Mucosa of stomach (tissue), 1 donor: ENCODE data around the gene RAB11FIP3.

ENCODE experiments used
- H3K27me3 ChIP-seq: one replicate; pipeline ENCODE4 v1.7.0; 2013; ENCODE audit warnings: mild to moderate bottlenecking, low read length; ENCODE audit not compliant: control insufficient read depth, insufficient read depth
- H3K36me3 ChIP-seq: one replicate; pipeline ENCODE4 v1.7.0; 2013; ENCODE audit warnings: low read length; ENCODE audit not compliant: control insufficient read depth, insufficient read depth
- H3K4me1 ChIP-seq: one replicate; pipeline ENCODE4 v1.7.0; 2013; ENCODE audit warnings: mild to moderate bottlenecking, low read length; ENCODE audit not compliant: control insufficient read depth, insufficient read depth
- H3K4me3 ChIP-seq: one replicate; pipeline ENCODE4 v1.7.0; 2013; ENCODE audit warnings: low read length
- H3K9ac ChIP-seq: one replicate; pipeline ENCODE4 v1.7.0; 2013; ENCODE audit warnings: mild to moderate bottlenecking, low read length, moderate library complexity
- H3K9me3 ChIP-seq: one replicate; pipeline ENCODE4 v1.7.0; 2013; ENCODE audit warnings: mild to moderate bottlenecking, low read length, moderate library complexity; ENCODE audit not compliant: control insufficient read depth
- donor health status: Pancreatic carcinoma.

The RAB11FIP3 gene

DNA sequence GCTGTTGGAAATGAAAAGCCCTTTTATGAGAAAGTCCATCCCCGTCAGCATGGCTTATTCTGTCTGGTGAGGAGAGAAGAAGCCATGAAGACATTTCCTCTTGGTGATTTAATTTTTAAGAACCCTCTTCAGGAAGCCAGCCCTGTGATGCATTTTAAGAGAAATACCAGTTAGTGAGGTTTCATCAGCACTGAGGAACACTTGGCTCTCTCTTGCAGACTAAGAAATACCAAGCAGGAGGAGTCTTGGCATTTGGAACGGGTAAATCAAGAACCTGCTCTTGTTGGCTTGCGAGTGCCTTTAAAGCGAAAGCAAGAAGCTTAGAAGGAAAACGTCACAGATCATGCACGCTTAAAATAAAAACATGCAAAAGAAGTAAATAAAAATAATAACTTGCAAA is 17.5 kb downstream of the RAB11FIP3 start:
- Histone ChIP-seq H3K36me3 (no peaks in the 10 kb centered on the region), H3K9ac (no peak overlapping the region), H3K4me3 (no peak overlapping the region), H3K27me3 (no peaks in the 10 kb centered on the region), H3K4me1 (no peaks in the 10 kb centered on the region), H3K9me3 (no peaks in the 10 kb centered on the region)

DNA sequence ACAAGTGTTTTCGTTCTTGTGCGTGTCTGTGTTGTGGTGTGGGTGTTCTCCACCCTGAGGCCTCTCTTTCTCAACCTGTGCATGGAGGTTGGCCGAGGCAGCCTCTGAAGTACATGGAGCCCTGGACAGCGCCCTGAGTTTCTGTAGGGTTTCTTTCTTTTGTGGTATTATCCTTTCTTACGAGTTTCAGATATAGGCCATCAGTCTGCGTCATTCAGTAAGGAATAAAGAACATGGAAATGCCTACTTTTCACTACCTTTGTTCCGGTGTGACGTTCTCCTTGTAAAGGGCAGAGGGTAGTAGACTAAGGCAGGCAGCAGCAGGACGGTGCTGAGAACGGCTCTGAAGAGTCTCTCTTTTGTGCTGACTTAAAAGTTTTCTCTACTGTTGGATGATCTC is 18.6 kb downstream of the RAB11FIP3 start:
- Histone ChIP-seq H3K4me3 (no peak overlapping the region), H3K36me3 (no peaks in the 10 kb centered on the region), H3K9me3 (no peaks in the 10 kb centered on the region), H3K4me1 (no peaks in the 10 kb centered on the region), H3K27me3 (no peaks in the 10 kb centered on the region), H3K9ac (no peak overlapping the region)

DNA sequence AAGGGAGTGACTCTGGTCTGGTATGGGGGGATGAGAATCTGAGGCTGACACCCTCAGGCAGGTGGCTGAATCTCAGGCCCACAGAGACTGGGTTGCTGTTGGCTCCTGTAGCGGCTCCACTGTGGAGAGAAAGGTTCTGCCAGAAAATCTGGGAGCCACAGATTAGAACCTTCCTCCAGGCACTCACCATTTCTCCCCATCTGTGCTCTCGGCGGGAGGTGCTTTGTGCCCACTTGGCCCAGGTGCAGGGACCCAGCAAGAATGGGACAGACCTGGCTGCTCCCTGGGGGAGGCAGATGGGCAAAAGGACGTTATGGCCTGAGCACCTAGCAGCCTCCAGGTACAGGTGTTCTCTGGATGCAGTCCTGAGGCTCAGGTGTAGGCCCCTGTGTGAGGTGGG is 20.1 kb downstream of the RAB11FIP3 start:
- no peak overlapping the region for H3K9ac ChIP-seq
- no peaks in the 10 kb centered on the region for H3K36me3 ChIP-seq
- no peaks in the 10 kb centered on the region for H3K27me3 ChIP-seq
- no peaks in the 10 kb centered on the region for H3K4me1 ChIP-seq
- no peak overlapping the region for H3K4me3 ChIP-seq
- no peaks in the 10 kb centered on the region for H3K9me3 ChIP-seq

DNA sequence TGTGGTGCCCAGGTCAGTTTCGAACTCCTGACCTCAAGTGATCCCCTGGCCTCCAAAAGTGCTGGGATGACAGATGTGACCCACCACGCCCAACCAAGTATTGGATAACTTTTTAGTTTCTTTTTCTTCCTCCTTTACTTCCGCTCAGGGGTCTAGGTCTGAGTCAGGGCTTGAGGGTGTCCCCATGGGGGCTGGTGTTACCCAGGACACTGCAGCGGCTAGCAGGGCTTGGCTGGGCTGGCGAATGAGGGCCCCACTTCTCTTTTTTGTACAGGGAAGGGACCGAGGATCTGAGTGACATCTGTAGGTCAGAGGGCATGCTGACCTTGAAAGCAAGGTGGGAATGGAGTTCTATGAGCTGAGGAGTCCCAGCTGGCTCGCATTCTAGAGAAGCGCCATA is 24.9 kb downstream of the RAB11FIP3 start:
- no peaks in the 10 kb centered on the region for H3K9me3 ChIP-seq
- no peaks in the 10 kb centered on the region for H3K36me3 ChIP-seq
- no peaks in the 10 kb centered on the region for H3K4me1 ChIP-seq
- no peaks in the 10 kb centered on the region for H3K27me3 ChIP-seq
- no peak overlapping the region for H3K4me3 ChIP-seq
- no peak overlapping the region for H3K9ac ChIP-seq

DNA sequence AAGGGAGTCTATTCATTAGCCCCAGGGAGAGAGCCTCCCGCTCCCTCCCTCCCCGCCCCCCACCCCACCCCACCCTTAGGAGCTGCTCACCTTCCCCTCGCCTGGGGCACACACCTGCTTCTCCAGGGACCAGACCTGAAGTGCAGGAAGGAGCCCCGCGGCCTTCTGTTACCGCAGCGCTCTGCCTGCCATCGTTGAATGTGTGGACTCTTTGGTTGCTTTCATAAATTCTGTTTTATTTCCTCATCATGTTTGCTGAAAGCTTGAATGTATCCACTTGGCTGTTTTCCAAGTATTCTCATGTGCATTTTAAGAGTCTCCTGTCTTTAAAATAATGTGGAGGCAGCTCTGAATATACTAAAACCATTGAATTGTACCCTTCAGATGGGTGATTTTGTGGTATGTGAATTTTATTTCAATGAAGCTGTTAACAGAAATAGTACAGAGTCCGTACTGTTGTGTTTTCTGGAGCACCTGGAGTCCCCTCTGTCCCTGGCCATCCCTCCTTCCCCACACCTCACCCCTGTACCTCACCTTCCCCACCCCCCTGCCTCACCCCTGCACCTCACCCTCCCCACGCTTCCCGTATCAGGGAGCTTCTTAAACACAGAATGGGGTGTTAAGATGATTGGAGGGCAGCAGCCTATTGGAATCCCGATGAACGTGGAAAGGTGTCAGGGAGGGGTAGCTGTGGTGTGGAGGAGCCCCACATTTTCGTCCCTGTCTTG is 25.5 kb downstream of the RAB11FIP3 start:
- H3K36me3 ChIP-seq, result no peaks in the 10 kb centered on the region

DNA sequence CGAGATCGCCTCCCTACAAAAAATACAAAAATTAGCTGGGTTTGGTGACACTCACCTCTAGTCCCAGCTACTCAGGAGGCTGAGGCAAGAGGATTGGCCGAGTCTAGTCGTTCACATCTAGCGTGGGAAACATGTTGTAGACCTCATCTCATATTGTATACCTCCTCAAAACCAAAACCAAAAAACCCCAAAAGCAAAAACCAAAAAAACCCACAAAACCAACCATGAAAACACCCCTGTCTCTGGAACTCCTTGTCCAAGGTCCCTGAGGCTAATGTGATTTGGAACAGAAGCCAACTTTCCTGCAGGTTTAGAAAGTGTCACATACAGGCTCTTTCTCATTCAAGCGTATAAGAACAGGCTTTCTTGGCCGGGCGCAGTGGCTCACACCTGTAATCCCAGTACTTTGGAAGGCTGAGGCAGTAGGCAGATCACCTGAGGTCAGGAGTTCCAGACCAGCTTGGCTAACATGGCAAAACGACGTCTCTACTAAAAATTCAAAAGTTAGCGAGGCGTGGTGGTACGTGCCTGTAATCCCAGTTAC is 29.0 kb downstream of the RAB11FIP3 start:
- Histone ChIP-seq H3K9me3 (no peaks in the 10 kb centered on the region), H3K9ac (no peak overlapping the region), H3K36me3 (no peaks in the 10 kb centered on the region), H3K27me3 (no peaks in the 10 kb centered on the region), H3K4me3 (no peak overlapping the region), H3K4me1 (peaks cover 6% of the 10 kb centered on the region)

More for the DNA sequence above, 25.5 kb downstream of the RAB11FIP3 start:
- no peak overlapping the region for H3K9ac ChIP-seq
- no peaks in the 10 kb centered on the region for H3K9me3 ChIP-seq
- H3K4me1 ChIP-seq, result no peaks in the 10 kb centered on the region
- H3K27me3 ChIP-seq, result no peaks in the 10 kb centered on the region
- no peak overlapping the region for H3K4me3 ChIP-seq

DNA sequence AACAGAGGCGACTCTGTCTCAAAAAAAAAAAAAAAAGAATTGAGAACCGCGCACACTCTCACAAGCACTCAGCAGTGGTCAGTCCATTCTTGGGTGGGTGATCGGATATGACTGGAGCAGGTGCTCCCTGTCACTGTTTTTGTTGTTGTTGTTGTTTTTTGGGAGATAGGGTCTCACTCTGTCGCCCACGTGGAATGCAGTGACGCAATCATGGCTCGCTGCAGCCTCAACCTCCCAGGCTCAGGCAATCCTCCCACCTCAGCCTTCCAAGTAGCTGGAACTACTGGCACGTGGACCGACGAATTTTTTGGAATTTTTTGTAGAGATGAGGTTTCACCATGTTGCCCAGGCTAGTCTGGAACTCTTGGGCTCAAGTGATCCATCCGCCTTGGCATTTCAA is 30.0 kb downstream of the RAB11FIP3 start:
- Histone ChIP-seq H3K36me3 (no peaks in the 10 kb centered on the region), H3K27me3 (no peaks in the 10 kb centered on the region), H3K9ac (no peak overlapping the region), H3K4me3 (no peak overlapping the region), H3K4me1 (peaks cover 6% of the 10 kb centered on the region), H3K9me3 (no peaks in the 10 kb centered on the region)

DNA sequence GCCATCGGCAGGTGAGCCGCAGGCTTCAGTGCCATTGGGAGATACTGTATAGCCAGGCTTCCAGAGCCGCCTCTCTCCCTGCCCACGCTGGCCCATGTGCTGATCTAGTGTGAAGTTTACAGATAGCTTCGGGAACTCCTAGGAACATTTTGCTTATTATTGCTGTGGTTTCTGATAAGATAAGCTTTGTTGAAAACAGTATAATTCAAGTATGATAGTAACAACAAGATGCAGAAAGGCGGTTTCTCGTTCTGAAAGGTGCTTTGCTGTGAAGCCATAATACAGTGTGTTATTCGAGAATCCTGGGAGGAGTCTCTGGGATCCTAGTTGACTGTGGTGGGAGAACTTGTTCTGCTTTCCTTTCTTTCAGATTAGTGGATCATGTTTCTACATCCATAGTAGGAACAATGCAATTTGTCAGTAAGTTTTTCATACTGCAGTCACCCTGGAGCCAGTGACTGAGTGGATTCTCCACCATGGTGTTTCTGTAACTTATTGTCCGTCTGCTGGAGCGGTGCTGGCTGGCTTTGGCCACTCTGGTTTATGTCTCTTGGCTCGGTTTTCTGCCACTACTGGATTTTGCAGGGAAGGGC is 31.5 kb downstream of the RAB11FIP3 start:
- no peaks in the 10 kb centered on the region for H3K27me3 ChIP-seq

DNA sequence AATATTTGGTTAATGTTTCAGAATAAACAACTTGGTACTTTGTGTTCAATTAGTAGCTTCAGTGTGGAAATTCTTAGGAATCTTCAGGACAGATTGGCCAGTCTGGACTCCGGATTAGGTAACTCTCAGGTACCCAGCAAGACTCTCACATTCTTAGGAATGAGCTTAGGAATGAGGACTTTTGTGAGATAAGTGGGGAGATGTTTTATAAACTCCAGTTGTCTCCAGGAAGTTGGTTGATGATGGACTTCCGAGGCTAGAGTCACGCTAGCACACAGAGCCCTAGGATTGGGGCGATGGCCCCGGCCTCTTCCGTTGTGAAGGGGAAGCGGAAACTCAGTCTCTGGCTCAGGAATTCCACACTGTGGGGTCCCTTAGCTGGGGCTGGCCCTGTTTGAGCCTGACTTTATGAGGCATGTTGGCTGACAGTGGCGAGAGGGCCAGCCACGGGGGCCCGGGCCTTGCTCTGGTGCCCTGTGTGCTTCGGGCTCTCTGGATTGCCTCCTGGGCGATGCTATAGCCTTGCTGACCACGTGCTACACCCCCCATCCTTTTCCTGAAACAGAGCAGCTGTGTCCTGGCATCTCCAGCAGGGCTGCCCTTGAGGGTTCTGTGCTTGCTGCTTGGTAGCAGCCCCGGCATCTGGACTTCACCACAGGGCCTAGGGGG is 32.4 kb downstream of the RAB11FIP3 start:
- Histone ChIP-seq H3K4me1 (peaks cover 6% of the 10 kb centered on the region), H3K27me3 (no peaks in the 10 kb centered on the region), H3K9me3 (no peaks in the 10 kb centered on the region), H3K36me3 (no peaks in the 10 kb centered on the region), H3K4me3 (no peak overlapping the region), H3K9ac (no peak overlapping the region)

More for the DNA sequence above, 31.5 kb downstream of the RAB11FIP3 start:
- Histone ChIP-seq H3K4me3 (no peak overlapping the region), H3K9me3 (no peaks in the 10 kb centered on the region), H3K4me1 (peaks cover 6% of the 10 kb centered on the region), H3K9ac (no peak overlapping the region), H3K36me3 (no peaks in the 10 kb centered on the region)

DNA sequence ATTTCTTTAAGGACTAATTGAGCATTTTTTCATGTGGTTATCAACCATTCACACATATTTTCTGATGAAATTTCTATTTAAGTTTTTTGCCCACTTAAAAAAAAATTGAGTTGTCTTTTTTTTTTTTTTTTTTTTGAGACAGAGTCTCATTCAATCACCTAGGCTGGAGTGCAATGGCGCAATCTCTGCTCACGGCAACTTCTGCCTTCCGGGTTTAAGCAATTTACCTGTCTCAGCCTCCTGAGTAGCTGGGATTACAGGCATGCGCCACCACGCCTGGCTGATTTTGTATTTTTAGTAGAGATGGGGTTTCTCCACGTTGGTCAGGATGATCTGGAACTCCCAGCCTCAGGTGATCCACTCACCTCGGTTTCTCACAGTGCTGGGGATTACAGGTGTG is 34.3 kb downstream of the RAB11FIP3 start:
- Histone ChIP-seq H3K36me3 (no peaks in the 10 kb centered on the region), H3K9me3 (no peaks in the 10 kb centered on the region), H3K4me3 (no peak overlapping the region), H3K4me1 (peaks cover 6% of the 10 kb centered on the region), H3K27me3 (no peaks in the 10 kb centered on the region), H3K9ac (no peak overlapping the region)

DNA sequence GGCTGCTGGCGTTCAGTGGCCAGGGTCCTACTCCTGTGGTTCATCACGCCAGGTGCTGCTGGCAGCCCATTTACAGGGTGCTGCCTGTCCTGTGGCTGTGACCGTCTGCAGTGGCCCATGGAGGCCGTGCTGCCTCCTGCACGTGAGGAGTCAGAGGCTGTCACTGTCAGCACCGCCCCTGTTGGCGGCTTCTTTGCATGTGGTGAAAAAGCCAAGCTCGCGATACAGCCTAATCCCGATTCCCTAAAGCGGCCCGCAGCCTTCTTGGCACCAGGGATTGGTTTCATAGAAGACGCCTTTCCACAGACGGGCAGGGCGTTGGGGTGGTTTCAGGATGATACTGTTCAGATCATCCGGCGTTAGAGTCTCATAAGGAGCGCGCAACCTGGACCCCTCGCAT is 35.3 kb downstream of the RAB11FIP3 start:
- Histone ChIP-seq H3K4me1 (peaks cover 6% of the 10 kb centered on the region), H3K4me3 (no peak overlapping the region), H3K27me3 (no peaks in the 10 kb centered on the region), H3K9me3 (no peaks in the 10 kb centered on the region), H3K36me3 (no peaks in the 10 kb centered on the region), H3K9ac (no peak overlapping the region)

DNA sequence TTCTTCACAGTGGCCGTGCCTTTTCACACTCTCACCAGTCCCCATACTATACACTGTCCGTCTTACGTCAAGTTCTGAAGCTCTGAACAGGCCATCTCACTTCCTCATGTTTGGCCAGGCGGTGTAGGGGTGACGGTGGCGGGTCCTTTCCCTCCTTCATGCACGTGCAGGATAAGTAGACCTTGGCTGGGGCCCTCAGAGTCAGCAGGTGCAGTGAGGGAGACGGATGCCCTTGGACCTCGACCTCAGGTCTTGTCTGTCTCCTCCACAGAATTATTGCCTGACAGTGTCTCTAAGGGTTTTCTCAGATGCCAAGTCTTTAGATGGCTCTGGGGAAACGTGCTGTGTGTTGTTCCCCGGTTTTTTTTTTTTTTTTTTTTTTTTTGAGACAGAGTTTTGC is 37.6 kb downstream of the RAB11FIP3 start:
- Histone ChIP-seq H3K4me1 (peaks cover under 1% of the 10 kb centered on the region), H3K4me3 (no peak overlapping the region), H3K27me3 (no peaks in the 10 kb centered on the region), H3K9me3 (no peaks in the 10 kb centered on the region), H3K36me3 (no peaks in the 10 kb centered on the region), H3K9ac (no peak overlapping the region)
